GM18507 (cell line): Measurements from ENCODE around the gene TSPEAR.
"Not testable (repeated sequence)": the region's sequence is repeated elsewhere in the genome, so short reads cannot be mapped to it uniquely, and the experiment has no call there.

Source experiments
- DNase-seq: peaks from one replicate; pipeline ENCODE4 v3.0.0; 2011; ENCODE audit warnings: low read depth; ENCODE audit not compliant: insufficient read length; ENCODE audit errors: extremely low spot score
- FAIRE-seq: peaks from 2 replicates; lab custom pipeline; 2011; peaks lifted over from hg19 to GRCh38; lab: Jason Lieb, UNC

The TSPEAR gene

DNA sequence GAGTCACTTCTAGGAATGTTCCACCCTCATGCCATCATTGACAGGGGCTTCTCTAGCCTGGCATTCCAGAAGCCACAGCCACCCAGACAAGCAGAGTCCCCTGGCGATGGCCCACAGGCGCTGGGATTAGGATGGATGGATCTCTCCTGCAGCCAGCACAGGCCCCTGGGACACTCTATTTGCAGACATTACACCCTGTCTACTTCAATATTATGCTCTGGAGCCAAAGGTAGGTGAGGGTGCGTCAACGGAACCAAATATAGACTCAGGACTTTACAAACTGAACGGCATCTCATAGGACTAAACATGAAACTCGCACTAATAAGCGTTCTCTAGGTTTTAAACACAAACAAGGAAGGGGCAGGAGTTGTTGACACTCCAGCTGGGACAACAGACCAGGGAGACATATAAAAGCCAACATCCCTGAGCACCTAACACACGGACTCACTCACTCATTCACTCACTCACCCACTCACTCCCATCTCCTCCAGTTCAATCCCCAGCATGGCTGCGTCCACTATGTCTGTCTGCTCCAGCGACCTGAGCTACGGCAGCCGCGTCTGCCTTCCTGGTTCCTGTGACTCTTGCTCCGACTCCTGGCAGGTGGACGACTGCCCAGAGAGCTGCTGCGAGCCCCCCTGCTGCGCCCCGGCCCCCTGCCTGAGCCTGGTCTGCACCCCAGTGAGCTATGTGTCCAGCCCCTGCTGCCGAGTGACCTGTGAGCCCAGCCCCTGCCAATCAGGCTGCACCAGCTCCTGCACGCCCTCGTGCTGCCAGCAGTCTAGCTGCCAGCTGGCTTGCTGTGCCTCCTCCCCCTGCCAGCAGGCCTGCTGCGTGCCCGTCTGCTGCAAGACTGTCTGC, 111.0 kb downstream of the TSPEAR start, which contains the start of gene KRTAP10-7:
TSS of gene KRTAP10-7 (plus strand) at position 480 of the 861 bp plus-strand sequence. CDS start at position 505, 25 bp downstream.
- not testable (repeated sequence) for FAIRE-seq, DNase-seq

DNA sequence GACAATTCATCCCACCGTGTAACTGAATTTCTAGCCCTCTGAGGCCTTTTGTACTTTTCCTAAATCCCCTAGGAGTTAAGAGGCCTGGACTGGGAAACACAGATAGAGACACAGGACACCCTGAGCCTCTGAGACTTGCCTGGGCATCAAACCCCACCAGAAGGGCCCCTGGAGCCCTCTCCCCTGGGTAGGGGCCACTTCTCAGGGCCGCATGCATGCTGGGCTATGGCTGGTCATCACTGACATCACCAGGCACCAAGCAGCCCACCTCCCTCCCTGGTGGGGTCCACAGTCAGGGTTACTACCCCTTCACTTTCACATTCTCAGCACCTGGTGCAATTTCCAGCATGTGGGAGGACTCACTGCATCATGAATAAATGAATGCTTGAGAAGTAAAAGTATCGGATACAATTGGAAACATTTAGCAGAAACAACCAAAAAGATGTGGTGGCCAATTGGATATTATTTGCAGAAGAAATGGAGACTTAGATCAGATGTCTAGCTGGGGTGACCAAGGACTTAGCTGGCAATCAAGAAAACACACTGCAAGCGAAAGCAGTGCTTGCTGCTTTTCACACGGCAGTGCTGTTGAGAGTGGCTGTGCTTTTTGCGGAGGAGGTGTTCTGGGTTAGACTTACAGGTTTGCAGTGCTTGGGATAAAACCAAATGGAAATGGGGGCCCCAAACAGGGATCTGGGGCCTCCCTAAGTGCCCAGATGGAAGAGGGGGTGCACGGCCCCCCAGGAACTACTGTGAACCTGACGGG, 111.9 kb downstream of the TSPEAR start:
- DNase-seq (no peak), FAIRE-seq (no peak)

DNA sequence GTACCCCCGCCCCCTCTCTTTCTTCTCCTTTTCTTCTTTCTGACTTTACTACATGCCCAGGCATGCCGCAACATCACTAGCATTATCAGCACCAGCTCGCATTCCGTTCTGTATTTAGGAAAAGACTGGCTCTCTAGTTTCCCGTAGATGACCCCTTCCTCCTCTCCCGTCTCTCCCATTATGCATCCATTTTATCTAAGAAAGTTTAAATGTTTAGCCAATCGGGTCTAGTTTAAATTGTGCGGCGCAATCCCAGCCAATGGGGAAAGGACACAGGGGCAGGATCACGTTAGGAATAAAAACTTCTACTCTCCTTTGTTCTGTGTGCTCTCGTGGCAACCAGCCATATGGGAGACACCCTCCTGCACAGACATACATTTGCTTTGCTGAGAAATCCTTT, 113.3 kb downstream of the TSPEAR start:
- no peak for FAIRE-seq
- DNase-seq: no peak

DNA sequence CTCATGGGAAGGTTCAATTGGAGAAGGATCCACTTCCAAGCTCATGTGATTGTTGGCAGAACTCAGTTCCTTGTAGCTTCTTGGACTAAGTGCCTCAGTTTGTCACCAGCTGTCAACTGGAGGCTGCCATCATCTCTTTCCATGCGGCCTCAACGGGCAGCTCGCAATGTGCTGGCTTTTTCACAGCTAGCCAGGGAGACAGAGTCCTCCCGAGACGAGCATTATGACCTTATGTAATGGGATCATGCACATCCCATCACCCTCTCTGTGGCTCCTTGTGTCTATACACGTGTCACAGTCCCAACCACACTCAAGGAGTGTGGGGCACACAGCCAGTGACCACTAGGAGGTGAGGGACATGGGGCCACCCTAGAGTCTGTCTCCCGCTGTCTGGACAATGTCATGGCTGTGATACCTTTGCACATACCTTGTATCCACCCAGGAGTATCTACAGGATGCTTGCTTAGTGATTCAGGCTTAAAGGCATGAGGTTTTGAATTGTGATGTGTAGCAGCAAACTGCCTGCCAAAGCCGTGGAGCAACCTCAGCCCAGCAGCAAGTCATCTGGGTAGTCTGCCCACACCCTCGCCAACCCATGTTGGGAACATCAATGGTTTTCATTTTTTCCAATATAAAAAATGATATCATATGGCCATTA, 115.2 kb downstream of the TSPEAR start:
- no peak for FAIRE-seq
- DNase-seq: no peak

DNA sequence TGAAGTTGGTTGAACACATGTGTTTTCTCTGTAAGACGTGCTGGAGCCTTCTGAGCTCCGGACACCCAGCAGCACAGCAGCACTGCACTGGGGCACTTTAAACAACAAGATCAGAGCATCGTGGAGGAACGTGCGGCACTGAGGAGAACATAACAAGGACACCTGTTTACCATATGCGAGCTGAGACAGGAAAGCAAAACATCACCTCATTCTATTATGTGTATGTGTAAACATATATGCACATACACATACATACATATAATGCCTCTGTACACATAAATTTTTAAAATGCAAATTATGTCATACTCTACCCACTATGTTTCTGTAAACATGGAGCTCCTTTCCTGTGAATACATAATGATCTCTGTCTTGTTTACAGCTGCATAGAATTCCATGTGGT, 115.8 kb downstream of the TSPEAR start:
- FAIRE-seq (no peak), DNase-seq (no peak)

DNA sequence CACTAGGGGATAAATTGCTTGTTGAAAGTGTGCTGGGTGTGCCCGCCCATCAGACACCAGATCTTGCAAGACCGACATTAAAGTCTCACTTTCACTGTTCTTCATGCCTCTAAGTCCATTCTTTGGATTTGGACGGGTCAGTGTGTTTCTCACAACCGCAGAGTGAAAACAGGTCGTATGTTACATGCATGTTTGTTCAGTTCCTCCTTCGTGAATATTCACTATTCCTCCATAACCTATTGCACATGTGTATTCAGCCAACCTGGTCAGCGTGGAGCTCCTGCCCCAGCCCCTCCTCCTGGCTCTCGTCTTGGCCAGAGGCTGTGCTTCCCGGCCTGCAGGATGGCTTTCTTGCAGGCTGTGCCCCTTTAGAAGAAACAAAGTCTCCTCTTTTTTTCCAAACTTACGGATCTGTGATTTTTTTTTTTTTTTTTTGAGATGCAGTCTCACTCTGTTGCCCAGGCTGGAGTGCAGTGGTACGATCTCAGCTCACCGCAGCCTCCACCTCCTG, 116.9 kb downstream of the TSPEAR start:
- no peak for DNase-seq
- no peak for FAIRE-seq

DNA sequence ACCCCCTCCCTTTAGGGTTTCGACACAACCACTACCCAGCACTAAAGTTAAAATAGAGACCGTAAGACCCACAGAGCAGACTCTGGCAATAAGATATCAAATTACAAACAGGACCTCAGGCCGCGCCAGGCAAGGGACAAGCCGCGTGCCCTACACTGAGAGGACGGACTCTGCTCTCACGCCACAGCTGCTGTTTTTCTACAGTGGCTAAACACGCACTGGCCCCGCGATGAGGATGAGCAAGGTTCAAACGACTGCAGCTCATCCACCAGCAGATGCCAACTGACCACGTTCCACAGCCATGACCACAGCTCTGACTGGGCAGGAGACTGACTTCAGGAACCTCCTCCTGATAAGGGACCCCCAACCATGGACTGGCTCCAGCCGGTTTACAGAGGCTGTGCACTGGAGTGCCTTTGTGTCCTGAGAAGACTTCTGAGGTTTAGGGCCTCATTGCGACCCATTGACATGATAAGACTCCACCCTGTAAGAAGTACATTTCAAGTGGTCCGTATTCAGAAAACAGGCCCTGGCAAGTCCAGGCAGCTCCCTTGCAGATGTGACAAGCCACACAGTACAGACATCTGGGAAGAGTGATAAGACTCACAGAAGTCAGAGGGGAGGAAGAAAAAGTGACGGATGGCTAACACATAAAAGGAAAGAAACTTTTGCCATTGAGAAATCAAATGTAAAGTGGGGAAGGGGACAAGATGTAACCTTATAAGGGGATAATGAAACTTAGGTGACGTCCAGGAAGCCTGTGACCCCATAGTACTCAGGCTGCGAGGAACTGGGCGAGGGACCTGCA, 117.6 kb downstream of the TSPEAR start:
- FAIRE-seq (no peak), DNase-seq (no peak)

DNA sequence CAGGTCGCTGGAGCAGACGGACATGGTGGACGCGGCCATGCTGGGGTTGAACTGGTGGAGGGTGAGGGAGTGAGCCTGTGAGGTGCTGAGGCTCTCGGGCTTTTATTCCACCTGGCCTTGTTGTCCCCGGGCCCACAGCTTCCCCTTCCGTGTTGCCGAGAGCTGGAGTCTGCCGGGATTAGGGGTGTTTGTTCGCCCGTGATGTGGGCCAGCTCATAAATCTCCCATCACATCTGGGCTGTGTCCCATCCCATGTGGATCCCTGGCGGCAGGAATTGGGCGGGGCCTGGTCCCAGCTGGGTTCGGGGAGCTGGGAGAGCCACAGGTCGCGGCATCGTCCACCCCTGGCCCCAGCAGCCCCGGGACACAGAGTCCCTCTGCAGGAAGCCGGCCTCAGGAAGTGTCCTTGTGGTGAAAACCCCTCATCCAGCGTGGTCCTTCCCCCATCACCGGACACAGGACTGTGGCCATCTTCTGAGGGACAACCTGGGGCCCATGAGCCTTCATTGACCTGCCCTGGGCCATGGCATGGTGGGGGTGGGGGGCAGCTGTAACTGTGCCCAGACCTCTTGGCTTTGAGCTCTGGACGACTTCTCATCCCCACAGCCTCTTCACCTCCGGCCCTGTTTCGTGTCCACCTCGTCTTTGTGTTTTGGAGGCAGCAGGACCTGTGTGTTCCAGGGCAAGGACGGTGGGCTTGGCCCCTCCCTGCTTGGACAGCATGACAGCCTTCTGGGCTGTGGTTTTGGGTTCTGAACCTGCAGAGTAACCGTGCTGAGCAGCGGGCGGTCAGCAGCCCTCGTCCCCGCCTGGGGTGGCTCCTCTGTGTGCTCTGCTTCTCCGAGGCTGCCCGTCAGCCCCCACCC, 118.7 kb downstream of the TSPEAR start, which contains the start of gene KRTAP10-6:
TSS of gene KRTAP10-6 (minus strand) at position 60 of the 866 bp plus-strand sequence. CDS start at position 39, 21 bp downstream.
- DNase-seq: no peak
- FAIRE-seq: no peak

DNA sequence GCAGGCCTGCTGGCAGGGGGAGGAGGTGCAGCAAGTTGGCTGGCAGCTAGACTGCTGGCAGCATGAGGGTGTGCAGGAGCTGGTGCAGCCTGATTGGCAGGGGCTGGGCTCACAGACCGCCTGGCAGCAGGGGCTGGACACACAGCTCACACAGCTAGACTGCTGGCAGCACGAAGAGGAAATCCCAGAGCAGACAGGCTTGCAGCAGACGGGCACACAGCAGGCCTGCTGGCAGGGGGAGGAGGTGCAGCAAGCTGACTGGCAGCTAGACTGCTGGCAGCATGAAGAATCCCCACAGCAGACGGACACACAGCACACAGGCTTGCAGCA, 119.6 kb downstream of the TSPEAR start:
- not testable (repeated sequence) for DNase-seq, FAIRE-seq

DNA sequence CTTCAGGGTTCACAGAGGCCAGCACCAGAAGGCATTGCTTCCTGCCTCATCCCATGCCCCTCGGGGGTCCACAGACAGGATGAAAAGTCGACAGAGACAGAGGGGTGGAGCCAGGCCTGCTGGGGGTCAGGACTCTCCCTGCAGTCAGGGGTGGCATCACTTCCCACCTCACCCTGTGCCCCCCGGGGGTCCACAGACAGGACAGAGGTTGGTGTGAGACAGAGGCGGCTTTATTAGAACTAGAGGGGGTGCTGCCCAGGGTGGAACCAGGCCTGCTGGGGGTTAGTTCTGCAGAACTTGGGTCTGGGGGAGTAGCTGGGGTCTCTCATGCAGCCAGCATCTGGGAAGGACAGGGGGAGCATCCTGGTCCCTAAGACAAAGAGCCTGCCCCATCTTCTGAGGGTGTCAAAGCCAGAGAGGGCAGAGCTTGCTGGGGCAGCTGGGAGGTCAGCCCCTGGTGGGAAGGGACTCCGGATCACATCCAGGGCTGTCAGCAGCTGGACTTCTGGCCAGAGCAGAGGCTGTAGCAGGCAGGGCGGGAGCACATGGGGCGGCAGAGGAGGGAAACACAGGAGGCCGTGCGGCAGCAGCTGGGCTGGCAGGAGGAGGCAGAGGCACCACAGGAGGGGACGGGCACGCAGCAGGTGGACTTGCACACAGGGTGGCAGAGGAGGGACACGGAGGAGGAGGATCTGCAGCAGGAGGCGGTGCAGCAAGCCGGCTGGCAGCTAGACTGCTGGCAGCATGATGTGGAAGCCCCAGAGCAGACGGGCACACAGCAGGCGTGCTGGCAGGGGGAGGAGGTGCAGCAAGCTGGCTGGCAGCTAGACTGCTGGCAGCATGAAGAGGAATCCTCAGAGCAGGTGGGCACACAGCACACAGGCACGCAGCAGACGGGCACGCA, 120.2 kb downstream of the TSPEAR start:
- FAIRE-seq, DNase-seq: not testable (repeated sequence)

DNA sequence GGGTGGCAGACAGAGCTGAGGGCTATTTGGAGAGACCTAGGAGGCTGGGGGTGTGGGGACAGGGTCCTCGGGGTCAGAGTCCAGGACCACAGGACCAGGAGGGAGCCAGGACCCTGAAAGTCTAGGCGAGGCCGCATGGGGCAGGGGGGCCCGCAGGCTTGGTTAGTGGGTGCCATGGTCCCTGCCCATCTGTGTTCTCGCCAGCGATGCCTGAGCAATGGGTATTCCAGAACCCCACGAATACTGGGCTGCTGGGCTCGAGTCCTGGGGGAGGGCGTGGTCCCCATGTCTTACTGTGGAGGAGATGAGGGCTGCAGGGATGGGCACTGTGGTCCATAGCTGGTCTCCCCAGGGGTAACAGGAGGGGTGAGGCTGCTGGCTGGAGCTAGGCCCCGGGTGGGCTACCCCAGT, 121.1 kb downstream of the TSPEAR start:
- no peak for FAIRE-seq
- no peak for DNase-seq

DNA sequence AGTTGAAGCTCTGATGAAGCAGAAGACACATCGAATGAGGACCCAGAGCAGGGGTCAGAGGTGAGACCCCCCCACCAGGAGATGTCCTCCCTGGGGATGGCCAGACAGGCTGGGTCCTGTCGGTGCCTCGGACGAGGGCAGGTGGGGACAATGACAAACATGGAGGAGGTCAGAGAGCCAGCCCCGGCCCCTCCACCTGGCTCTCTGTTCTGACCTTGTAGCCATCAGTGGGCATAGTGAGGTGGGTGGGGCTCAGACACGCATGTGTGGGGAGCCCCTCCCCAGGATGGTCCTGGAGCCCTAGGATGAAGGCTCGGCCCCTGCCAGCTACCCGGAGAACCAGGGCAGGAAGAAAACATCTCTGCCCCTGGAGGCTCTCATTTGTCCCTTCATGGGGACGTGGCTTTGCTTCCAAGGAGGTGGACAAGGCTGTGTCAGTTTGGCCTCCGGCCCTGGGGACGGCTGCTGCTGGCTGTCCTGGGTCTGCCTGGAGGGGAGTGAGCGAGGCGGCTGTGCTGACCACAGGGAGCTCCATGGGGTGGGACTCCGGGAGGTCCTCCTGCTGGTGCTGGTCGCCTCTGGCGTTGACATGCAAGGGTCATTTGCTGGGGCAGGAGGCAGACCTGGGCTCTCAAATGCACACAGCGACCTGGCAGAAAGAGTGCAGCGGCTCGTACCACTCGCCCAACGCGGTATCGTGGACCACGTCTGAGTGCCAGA, 121.6 kb downstream of the TSPEAR start:
- FAIRE-seq: no peak
- no peak for DNase-seq

DNA sequence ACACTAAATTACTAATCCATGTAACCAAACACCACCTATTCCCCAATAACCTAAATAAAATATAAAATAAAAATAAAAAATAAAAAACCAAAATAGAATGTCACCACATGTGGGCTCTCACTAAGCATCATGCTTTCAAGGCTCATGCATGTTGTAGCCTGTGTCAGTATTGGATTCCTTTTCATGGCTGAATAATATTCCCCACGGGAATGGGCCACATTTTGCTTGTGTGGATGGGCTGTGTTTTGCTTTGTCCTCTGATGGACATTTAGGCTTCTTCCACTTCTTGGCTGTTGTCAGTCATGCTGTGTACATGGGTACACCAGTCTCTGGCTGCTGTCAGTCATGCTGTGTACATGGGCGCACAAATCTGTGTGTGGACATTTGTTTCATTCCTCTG, 122.3 kb downstream of the TSPEAR start:
- DNase-seq (no peak), FAIRE-seq (no peak)

DNA sequence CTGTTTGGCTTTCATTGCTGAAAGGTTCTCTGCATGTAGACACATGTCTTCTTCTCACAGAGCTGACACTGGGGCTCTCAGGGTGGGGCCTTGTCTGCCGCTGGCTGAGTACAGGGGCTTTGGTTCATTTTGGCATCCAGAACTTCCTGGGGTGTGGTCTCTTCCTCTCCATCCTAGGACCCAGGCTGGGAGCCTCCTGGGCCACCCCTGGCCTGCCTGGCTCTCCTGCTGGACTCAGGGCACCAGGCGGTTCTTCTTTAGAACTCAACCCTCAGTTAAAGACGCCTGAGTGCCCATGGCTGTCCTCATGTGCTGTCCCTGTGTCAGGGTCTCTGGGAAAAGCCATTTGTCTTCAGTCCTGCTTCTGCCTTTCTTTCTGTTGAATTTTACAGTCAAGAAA, 125.5 kb downstream of the TSPEAR start:
- no peak for FAIRE-seq
- DNase-seq: no peak

DNA sequence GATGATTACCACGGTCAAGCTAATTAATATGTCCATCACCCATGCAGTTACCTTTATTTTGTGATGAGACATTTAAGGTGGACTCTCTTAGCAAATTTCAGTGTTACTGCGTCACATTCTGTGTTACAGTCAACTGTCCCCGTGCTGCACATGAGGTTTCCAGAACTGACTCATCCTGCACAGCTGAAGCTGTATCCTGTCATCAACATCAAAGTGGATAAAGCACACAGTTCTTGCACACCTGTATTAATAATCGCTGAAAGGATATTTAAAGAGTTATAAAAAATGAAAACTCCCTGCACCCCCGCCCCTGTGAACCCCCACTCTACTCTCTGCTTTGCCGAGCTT, 127.6 kb downstream of the TSPEAR start:
- DNase-seq: no peak
- no peak for FAIRE-seq

DNA sequence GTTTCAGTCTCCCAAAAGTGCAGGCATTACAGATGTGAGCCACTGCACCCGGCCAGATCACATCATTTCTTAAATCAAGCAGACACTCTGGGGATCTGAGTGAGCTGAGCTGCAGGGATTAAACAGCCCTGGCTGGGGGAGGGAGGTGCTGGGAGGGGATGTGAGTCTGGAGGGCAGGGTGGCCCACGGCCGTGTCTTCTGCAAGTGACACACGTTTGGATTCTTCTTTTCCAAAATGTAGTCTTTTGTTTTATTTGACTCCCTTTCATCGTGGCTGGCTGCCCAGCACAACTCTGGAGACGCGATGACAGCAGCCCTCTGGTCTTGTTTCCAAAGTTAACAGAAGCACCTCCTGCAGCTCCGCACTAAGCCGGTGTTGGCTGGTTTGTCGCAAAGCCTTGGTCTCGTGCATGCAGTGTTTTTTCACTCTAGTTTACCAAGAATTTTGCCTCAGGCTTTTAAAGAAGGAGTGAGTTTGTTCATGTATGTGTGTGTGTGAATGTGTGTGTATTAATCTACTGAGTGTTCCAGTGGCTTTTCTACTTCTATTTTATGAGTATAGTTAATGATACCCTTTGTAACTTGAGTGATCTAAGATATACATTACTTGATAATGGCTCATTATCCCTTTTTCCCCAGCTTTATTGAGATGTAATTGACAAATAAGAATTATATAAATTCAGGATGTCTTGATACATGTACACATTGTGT, 128.1 kb downstream of the TSPEAR start:
- FAIRE-seq: no peak
- DNase-seq: no peak
